Fibroblast of lung (primary cell): ENCODE measurements around the gene DRGX. TPM values are rescaled to one million over a fixed set of nuclear protein-coding genes. Genes with fewer than 3 reads are reported as not detected.

ENCODE experiments used
- DNase-seq, 2 donors: peaks; one replicate each; pipeline versions ENCODE4 v3.0.0 to v3.0.0-alpha.2; 2010; ENCODE audit warnings: low read depth in 2 of 2
- H2AFZ ChIP-seq: 2 replicates; pipeline ENCODE4 v1.5.1; 2012; ENCODE audit warnings: low read length, control low read depth, inconsistent platforms
- H3K27ac ChIP-seq: 2 replicates; pipeline ENCODE4 v1.5.1; 2011; ENCODE audit warnings: low read length, control low read depth; ENCODE audit not compliant: insufficient read depth
- H3K27me3 ChIP-seq: 2 replicates; pipeline ENCODE4 v1.5.1; 2011; ENCODE audit warnings: mild to moderate bottlenecking, low read length; ENCODE audit not compliant: control insufficient read depth, insufficient read depth
- H3K36me3 ChIP-seq: 2 replicates; pipeline ENCODE4 v1.5.1; 2011; ENCODE audit warnings: low read length; ENCODE audit not compliant: control insufficient read depth, insufficient read depth
- H3K4me1 ChIP-seq: 2 replicates; pipeline ENCODE4 v1.5.1; 2011; ENCODE audit warnings: low read length; ENCODE audit not compliant: control insufficient read depth, insufficient read depth; ENCODE audit errors: extremely low read depth
- H3K4me2 ChIP-seq: 2 replicates; pipeline ENCODE4 v1.5.1; 2011; ENCODE audit warnings: low read length, control low read depth; ENCODE audit not compliant: insufficient read depth; ENCODE audit errors: extremely low read depth
- H3K4me3 ChIP-seq, 4 experiments: fragments of 200-600 bp in 1 of 4; sonication (generic) in 1 of 4; replicated peaks in 1 of 4; 2 replicates each; pipeline ENCODE4 v1.5.1; 2011 to 2016; ENCODE audit warnings: low read length in 4 of 4, low read depth in 3 of 4, mild to moderate bottlenecking in 3 of 4, control low read depth in 2 of 4, inconsistent platforms in 1 of 4, mixed read lengths in 1 of 4; ENCODE audit not compliant: insufficient read depth in 1 of 4; ENCODE audit errors: control extremely low read depth in 1 of 4
- H3K79me2 ChIP-seq: 2 replicates; pipeline ENCODE4 v1.5.1; 2012; ENCODE audit warnings: mild to moderate bottlenecking, low read length, inconsistent platforms; ENCODE audit not compliant: control insufficient read depth, insufficient read depth
- H3K9ac ChIP-seq: 2 replicates; pipeline ENCODE4 v1.5.1; 2011; ENCODE audit warnings: mild to moderate bottlenecking, low read length, control low read depth; ENCODE audit not compliant: insufficient read depth
- H3K9me3 ChIP-seq: 2 replicates; pipeline ENCODE4 v1.5.1; 2012; ENCODE audit warnings: low read depth, low read length; ENCODE audit not compliant: control insufficient read depth, insufficient read depth
- H4K20me1 ChIP-seq: 2 replicates; pipeline ENCODE4 v1.5.1; 2011; ENCODE audit warnings: low read length; ENCODE audit not compliant: control insufficient read depth, insufficient read depth; ENCODE audit errors: extremely low read depth
- EZH2 ChIP-seq: IDR thresholded peaks from 2 replicates; pipeline ENCODE4 v1.5.1; 2012; ENCODE audit warnings: low read length, control low read depth, mild to moderate bottlenecking; ENCODE audit errors: missing control alignments
- polyA plus RNA-seq, 2 donors: library from polyadenylated mRNA; depleted of rRNA in 1 of 2; stranded (reverse) in 1 of 2; unstranded in 1 of 2; fragments of >200 nt; gene quantifications; 2 replicates each; pipeline ENCODE4 v1.2.1, GENCODE V29; 2011 to 2012; ENCODE audit warnings: missing spikeins in 1 of 2
- total RNA-seq: library from RNA; depleted of rRNA; stranded (reverse); fragments of >200 nt; gene quantifications from 2 replicates; pipeline ENCODE4 v1.2.1, GENCODE V29; 2014
- TF ChIP-seq, protein P1 (sequence below), 2 donors: IDR thresholded peaks in 1 of 2; conservative IDR thresholded peaks in 1 of 2; 1 replicate in 1 of 2; 2 replicates in 1 of 2; pipeline ENCODE4 v1.5.1; 2011 to 2012; ENCODE audit warnings: low read length in 2 of 2, control low read depth in 1 of 2, inconsistent platforms in 1 of 2, low read depth in 1 of 2, mild to moderate bottlenecking in 1 of 2

The DRGX gene
- total and polyA plus RNA-seq, 2 donors (not counting 1 experiment from before 2014, with no cell fraction given), result 0.11 TPM; not detected in 1

DNA sequence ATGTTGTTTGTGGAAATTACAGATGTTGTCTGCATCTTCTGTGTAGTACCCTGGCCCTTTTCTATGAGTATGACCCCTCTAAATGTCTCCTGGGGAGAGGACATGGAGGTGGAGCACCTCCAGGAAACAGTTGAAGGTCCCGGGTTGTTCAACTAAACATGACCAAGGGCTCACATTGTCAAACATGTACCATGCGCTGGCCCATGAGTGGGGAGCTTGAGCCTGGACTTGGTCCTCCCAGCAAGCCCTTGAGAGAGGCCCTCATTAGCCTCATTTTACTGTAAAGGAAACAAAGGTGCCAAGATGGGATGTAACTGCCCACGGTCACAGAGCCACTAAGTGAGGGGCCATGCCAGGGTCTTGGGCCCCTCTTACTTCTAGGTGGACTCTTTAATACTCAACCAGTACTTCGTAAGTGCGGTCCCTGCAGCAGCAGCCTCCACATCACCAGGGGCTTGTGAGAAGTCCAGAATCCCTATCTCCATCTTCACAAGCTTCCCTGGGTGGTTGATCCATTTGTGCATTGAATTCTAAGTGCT, 65.7 kb downstream of the DRGX start:
- Histone ChIP-seq H3K79me2 (no peaks in the 10 kb centered on the region), H3K9me3 (no peaks in the 10 kb centered on the region), H4K20me1 (no peaks in the 10 kb centered on the region), H3K27me3 (peaks cover 2% of the 10 kb centered on the region), H3K9ac (no peak overlapping the region), H3K4me1 (no peaks in the 10 kb centered on the region), H2AFZ (no peak overlapping the region), H3K27ac (no peak overlapping the region), H3K4me2 (no peak overlapping the region), H3K4me3 (no peak overlapping the region), H3K36me3 (no peaks in the 10 kb centered on the region)
- TF ChIP-seq, protein P1, sequence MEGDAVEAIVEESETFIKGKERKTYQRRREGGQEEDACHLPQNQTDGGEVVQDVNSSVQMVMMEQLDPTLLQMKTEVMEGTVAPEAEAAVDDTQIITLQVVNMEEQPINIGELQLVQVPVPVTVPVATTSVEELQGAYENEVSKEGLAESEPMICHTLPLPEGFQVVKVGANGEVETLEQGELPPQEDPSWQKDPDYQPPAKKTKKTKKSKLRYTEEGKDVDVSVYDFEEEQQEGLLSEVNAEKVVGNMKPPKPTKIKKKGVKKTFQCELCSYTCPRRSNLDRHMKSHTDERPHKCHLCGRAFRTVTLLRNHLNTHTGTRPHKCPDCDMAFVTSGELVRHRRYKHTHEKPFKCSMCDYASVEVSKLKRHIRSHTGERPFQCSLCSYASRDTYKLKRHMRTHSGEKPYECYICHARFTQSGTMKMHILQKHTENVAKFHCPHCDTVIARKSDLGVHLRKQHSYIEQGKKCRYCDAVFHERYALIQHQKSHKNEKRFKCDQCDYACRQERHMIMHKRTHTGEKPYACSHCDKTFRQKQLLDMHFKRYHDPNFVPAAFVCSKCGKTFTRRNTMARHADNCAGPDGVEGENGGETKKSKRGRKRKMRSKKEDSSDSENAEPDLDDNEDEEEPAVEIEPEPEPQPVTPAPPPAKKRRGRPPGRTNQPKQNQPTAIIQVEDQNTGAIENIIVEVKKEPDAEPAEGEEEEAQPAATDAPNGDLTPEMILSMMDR (conservative IDR thresholded peaks at IDR 0.05 in 1 of 2, IDR thresholded peaks at IDR 0.05 in 1 of 2; ENCODE audit: low read depth in 1 of 2, low read length in 2 of 2), result no peak
- TF ChIP-seq EZH2, result no peak
- no peak for DNase-seq

DNA sequence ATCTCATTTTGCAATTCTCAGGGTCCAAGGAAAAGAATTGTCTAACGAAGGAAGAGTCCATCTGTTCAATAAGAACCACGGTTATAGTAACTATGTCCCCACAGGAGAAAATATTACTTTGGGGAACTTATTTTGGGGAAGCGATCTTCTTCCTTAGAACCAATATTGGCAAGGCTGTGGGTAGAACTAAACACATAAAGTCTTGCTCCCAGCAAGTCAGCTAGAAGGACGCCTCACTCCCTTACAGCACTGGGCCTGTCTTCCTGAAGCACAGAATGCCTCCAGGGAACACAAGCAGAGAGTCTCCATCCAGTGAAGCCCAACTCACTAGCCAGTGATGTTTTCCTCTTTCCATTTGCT, 66.8 kb downstream of the DRGX start:
- Histone ChIP-seq H4K20me1 (no peaks in the 10 kb centered on the region), H3K4me2 (no peak overlapping the region), H3K9ac (no peak overlapping the region), H3K27me3 (peaks cover 2% of the 10 kb centered on the region), H2AFZ (no peak overlapping the region), H3K9me3 (no peaks in the 10 kb centered on the region), H3K79me2 (no peaks in the 10 kb centered on the region), H3K27ac (no peak overlapping the region), H3K36me3 (no peaks in the 10 kb centered on the region), H3K4me1 (no peaks in the 10 kb centered on the region), H3K4me3 (no peak overlapping the region)
- TF ChIP-seq EZH2, result no peak
- TF ChIP-seq, protein P1 (conservative IDR thresholded peaks at IDR 0.05 in 1 of 2, IDR thresholded peaks at IDR 0.05 in 1 of 2; ENCODE audit: low read depth in 1 of 2, low read length in 2 of 2), result no peak
- no peak for DNase-seq

DNA sequence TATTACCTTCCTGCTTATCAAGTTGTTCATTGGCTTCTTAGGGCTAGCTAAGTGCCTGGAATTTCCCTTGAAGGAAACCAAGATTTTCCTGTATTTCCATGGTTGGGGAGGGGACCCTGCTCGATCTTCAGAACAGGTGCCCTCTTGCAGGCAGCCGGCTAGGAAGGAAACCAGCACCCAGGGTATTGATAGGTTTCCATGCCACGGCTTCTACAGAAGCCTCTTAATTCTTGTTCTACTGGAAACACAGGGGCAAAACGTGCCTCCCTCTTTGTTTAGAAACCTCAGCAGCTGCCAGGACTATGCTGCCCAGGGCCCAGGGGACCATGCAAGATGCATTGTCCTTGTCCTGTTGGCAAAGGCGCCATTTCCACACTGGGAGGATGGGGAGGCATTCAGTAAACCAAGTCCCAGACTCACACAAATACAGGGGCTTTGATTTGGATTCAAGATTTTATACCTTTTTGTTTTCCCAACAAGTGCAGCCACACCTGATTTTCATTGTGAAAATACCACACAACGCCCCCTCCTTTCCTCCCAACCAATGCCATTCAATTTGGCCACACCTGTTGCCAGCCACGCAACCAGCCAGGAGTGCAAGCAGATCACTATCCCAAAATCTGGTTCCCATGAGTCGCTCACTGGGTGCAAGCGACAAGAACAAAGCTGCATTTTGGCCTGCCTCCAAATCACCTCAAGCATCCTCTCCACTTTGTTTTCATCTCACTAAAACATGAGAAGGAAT, 67.3 kb downstream of the DRGX start:
- Histone ChIP-seq H3K9me3 (no peaks in the 10 kb centered on the region), H3K4me2 (no peak overlapping the region), H3K4me3 (no peak overlapping the region), H4K20me1 (no peaks in the 10 kb centered on the region), H3K79me2 (no peaks in the 10 kb centered on the region), H3K36me3 (no peaks in the 10 kb centered on the region), H3K9ac (no peak overlapping the region), H3K4me1 (no peaks in the 10 kb centered on the region), H2AFZ (no peak overlapping the region), H3K27ac (no peak overlapping the region), H3K27me3 (peaks cover 2% of the 10 kb centered on the region)
- no peak for DNase-seq
- TF ChIP-seq, protein P1 (conservative IDR thresholded peaks at IDR 0.05 in 1 of 2, IDR thresholded peaks at IDR 0.05 in 1 of 2; ENCODE audit: low read depth in 1 of 2, low read length in 2 of 2), result no peak
